Measurements from ENCODE around the gene ACO1. TPM values are rescaled to one million over a fixed set of nuclear protein-coding genes. Genes with fewer than 3 reads are reported as not detected.

The ACO1 gene
- 100 to 1,000 TPM in 5 of 9 donors, 10 to 100 TPM in 4; 71.3 to 130 (median 103) TPM for total RNA-seq
- 100 to 1,000 TPM in 1 of 3 donors, 10 to 100 TPM in 2; 11.3 to 113 (median 26.0) TPM for polyA plus RNA-seq
- long read RNA-seq, donor 1, full-length matches to known transcripts: 11 of 33 reads
- long read RNA-seq, donor 1, partial matches to known transcripts: 17 of 33 reads
- long read RNA-seq, donor 1, other reads (novel, unspliced or antisense): 5 of 33 reads
- long read RNA-seq, donor 2, full-length matches to known transcripts: 7 of 12 reads
- long read RNA-seq, donor 2, partial matches to known transcripts: 5 of 12 reads
- long read RNA-seq, donor 2, other reads (novel, unspliced or antisense): 0 of 12 reads
- long read RNA-seq, donor 3, full-length matches to known transcripts: 16 of 16 reads
- long read RNA-seq, donor 3, partial matches to known transcripts: 0 of 16 reads
- long read RNA-seq, donor 3, other reads (novel, unspliced or antisense): 0 of 16 reads
- long read RNA-seq, donor 4, full-length matches to known transcripts: 42 of 81 reads
- long read RNA-seq, donor 4, partial matches to known transcripts: 36 of 81 reads
- long read RNA-seq, donor 4, other reads (novel, unspliced or antisense): 3 of 81 reads
- long read RNA-seq, donor 5, full-length matches to known transcripts: 395 of 427 reads
- long read RNA-seq, donor 5, partial matches to known transcripts: 23 of 427 reads
- long read RNA-seq, donor 5, other reads (novel, unspliced or antisense): 9 of 427 reads
- long read RNA-seq, donor 6, full-length matches to known transcripts: 28 of 55 reads
- long read RNA-seq, donor 6, partial matches to known transcripts: 23 of 55 reads
- long read RNA-seq, donor 6, other reads (novel, unspliced or antisense): 4 of 55 reads
- long read RNA-seq, donor 7, full-length matches to known transcripts: 5 of 5 reads
- long read RNA-seq, donor 7, partial matches to known transcripts: 0 of 5 reads
- long read RNA-seq, donor 7, other reads (novel, unspliced or antisense): 0 of 5 reads
- long read RNA-seq, donor 8, full-length matches to known transcripts: 14 of 19 reads
- long read RNA-seq, donor 8, partial matches to known transcripts: 5 of 19 reads
- long read RNA-seq, donor 8, other reads (novel, unspliced or antisense): 0 of 19 reads
- long read RNA-seq, donor 9, full-length matches to known transcripts: 8 of 13 reads
- long read RNA-seq, donor 9, partial matches to known transcripts: 5 of 13 reads
- long read RNA-seq, donor 9, other reads (novel, unspliced or antisense): 0 of 13 reads
- long read RNA-seq, donor 10, full-length matches to known transcripts: 2 of 16 reads
- long read RNA-seq, donor 10, partial matches to known transcripts: 14 of 16 reads
- long read RNA-seq, donor 10, other reads (novel, unspliced or antisense): 0 of 16 reads

- Histone ChIP-seq H3K36me3 (replicated peaks in 1 of 2) (no peaks in the 10 kb centered on the region), H3K4me3 (peak within 1 kb of the TSS; percentile 5 to 88 (median 76)), H3K9me3 (replicated peaks in 1 of 3) (no peaks in the 10 kb centered on the region), H3K27me3 (no peaks in the 10 kb centered on the region), H3K4me1 (replicated peaks in 1 of 2) (peaks cover 17 to 27% of the 10 kb centered on the region in 2 donors), H3K27ac (peak within 1 kb of the TSS; percentile 89 to 96 (median 92))
- intact Hi-C loops (cut with DNase I): loop anchor here (5.0 to 10.0 kb wide), 3 partner anchors 43 to 600 kb away; no protein-coding TSS in a partner anchor
- WGBS, 4 donors: 0 to 1% (median 0%) methylated on average over 8 to 73 of the region's 73 CpGs
- DNase-seq: peak; percentile 87 to 93 (median 91)
- TF ChIP-seq POLR2A (IDR thresholded peaks at IDR 0.05) (peak; percentile 79 to 96), CTCF (IDR thresholded peaks at IDR 0.05) (no peak)
Measured at GRCh38 chr9:32384364-32385151, at the start of gene ACO1. Gene ACO1, plus strand, starts transcription at chr9:32384643. Its CDS starts 20,864 bp downstream, at chr9:32405507.

GRCh38 chr9:32334916-32335895, 49.2 kb upstream of the ACO1 start:
- 70 to 85% (median 77%) methylated on average over 6 of the region's 6 CpGs for WGBS, 4 donors

More at GRCh38 chr9:32334916-32335895, 49.2 kb upstream of the ACO1 start:
- H3K9me3 ChIP-seq (replicated peaks in 1 of 3): no peaks in the 10 kb centered on the region
- no peak overlapping the region for H3K4me3 ChIP-seq
- no peaks in the 10 kb centered on the region for H3K4me1 ChIP-seq (replicated peaks in 1 of 2)
- TF ChIP-seq POLR2A (IDR thresholded peaks at IDR 0.05): no peak
- TF ChIP-seq CTCF (IDR thresholded peaks at IDR 0.05): no peak
- no peaks in the 10 kb centered on the region for H3K36me3 ChIP-seq (replicated peaks in 1 of 2)
- intact Hi-C loops (cut with DNase I): no loop called here
- H3K27me3 ChIP-seq: no peaks in the 10 kb centered on the region
- no peak for DNase-seq
- H3K27ac ChIP-seq: no peak overlapping the region

All from adrenal gland (tissue), 19 donors.